Liver (tissue), 9 donors: ENCODE data around the gene GJB5. TPM values are rescaled to one million over a fixed set of nuclear protein-coding genes. Genes with fewer than 3 reads are reported as not detected.

Source experiments
- DNase-seq: peaks from one replicate; pipeline ENCODE4 v3.0.0-alpha.2; 2017; ENCODE audit warnings: low spot score
- H3K27ac ChIP-seq, 2 donors: one replicate each; pipeline ENCODE4 v1.7.0; 2013; ENCODE audit warnings: inconsistent platforms in 2 of 2, low read length in 2 of 2, control low read depth in 1 of 2, low read depth in 1 of 2, mild to moderate bottlenecking in 1 of 2
- H3K27me3 ChIP-seq, 4 donors: one replicate each; pipeline versions ENCODE4 v1.6.1 to v1.7.0; 2013; ENCODE audit warnings: low read length in 3 of 4, inconsistent platforms in 1 of 4, mild to moderate bottlenecking in 1 of 4, moderate library complexity in 1 of 4; ENCODE audit not compliant: control insufficient read depth in 4 of 4, insufficient read depth in 4 of 4
- H3K36me3 ChIP-seq, 4 donors: one replicate each; pipeline versions ENCODE4 v1.6.1 to v1.7.0; 2013; ENCODE audit warnings: low read length in 3 of 4, mild to moderate bottlenecking in 3 of 4, low read depth in 1 of 4, moderate library complexity in 1 of 4; ENCODE audit not compliant: control insufficient read depth in 4 of 4, insufficient read depth in 3 of 4
- H3K4me1 ChIP-seq, 4 donors: one replicate each; pipeline versions ENCODE4 v1.6.1 to v1.7.0; 2013; ENCODE audit warnings: low read length in 3 of 4, mild to moderate bottlenecking in 3 of 4, moderate library complexity in 1 of 4; ENCODE audit not compliant: control insufficient read depth in 4 of 4, insufficient read depth in 4 of 4
- H3K4me3 ChIP-seq, 3 donors: one replicate each; pipeline versions ENCODE4 v1.6.1 to v1.7.0; 2013; ENCODE audit warnings: low read length in 3 of 3, control low read depth in 1 of 3, low read depth in 1 of 3, mild to moderate bottlenecking in 1 of 3
- H3K9ac ChIP-seq, 2 donors: one replicate each; pipeline ENCODE4 v1.7.0; 2013; ENCODE audit warnings: low read length in 2 of 2, mild to moderate bottlenecking in 2 of 2, moderate library complexity in 2 of 2, control low read depth in 1 of 2, low read depth in 1 of 2
- H3K9me3 ChIP-seq, 4 donors: one replicate each; pipeline versions ENCODE4 v1.6.1 to v1.7.0; 2013; ENCODE audit warnings: low read length in 3 of 4; ENCODE audit not compliant: control insufficient read depth in 4 of 4
- CTCF ChIP-seq: fragments of 150-350 bp; IDR thresholded peaks from 2 replicates; pipeline ENCODE4 v1.5.1; 2017; ENCODE audit warnings: improper control_type of control experiment, low read depth, low read length; ENCODE audit not compliant: missing input control
- EGR1 ChIP-seq, 2 donors: IDR thresholded peaks; 2 replicates each; pipeline ENCODE4 v1.6.1; 2016 to 2018; ENCODE audit warnings: antibody characterized with exemption in 2 of 2, low read depth in 2 of 2
- GABPA ChIP-seq, 2 donors: IDR thresholded peaks in 1 of 2; conservative IDR thresholded peaks in 1 of 2; 2 replicates each; pipeline ENCODE4 v1.6.1; 2016; ENCODE audit warnings: antibody characterized with exemption in 2 of 2, mild to moderate bottlenecking in 1 of 2, moderate library complexity in 1 of 2
- HNF4A ChIP-seq, 2 donors: conservative IDR thresholded peaks; 2 replicates each; pipeline ENCODE4 v1.6.1; 2016; ENCODE audit warnings: antibody characterized with exemption in 2 of 2, mild to moderate bottlenecking in 2 of 2
- HNF4G ChIP-seq: IDR thresholded peaks from 2 replicates; pipeline ENCODE4 v1.6.1; 2016; ENCODE audit warnings: antibody characterized with exemption
- JUND ChIP-seq, 2 donors: IDR thresholded peaks; 2 replicates each; pipeline ENCODE4 v1.6.1; 2016; ENCODE audit warnings: antibody characterized with exemption in 2 of 2
- NR2F2 ChIP-seq: IDR thresholded peaks from 2 replicates; pipeline ENCODE4 v1.6.1; 2016; ENCODE audit warnings: antibody characterized with exemption
- RAD21 ChIP-seq, 2 donors: IDR thresholded peaks; 2 replicates each; pipeline ENCODE4 v1.6.1; 2016; ENCODE audit warnings: antibody characterized with exemption in 2 of 2, mild to moderate bottlenecking in 2 of 2
- REST ChIP-seq: IDR thresholded peaks from 2 replicates; pipeline ENCODE4 v1.6.1; 2016; ENCODE audit warnings: antibody characterized with exemption, mild to moderate bottlenecking
- RXRA ChIP-seq, 2 donors: IDR thresholded peaks; 2 replicates each; pipeline ENCODE4 v1.6.1; 2017 to 2018; ENCODE audit warnings: antibody characterized with exemption in 2 of 2, mild to moderate bottlenecking in 1 of 2
- TAF1 ChIP-seq: conservative IDR thresholded peaks from 2 replicates; pipeline ENCODE4 v1.6.1; 2016; ENCODE audit warnings: antibody characterized with exemption, mild to moderate bottlenecking
- YY1 ChIP-seq: IDR thresholded peaks from 2 replicates; pipeline ENCODE4 v1.6.1; 2016; ENCODE audit warnings: antibody characterized with exemption, mild to moderate bottlenecking
- ZBTB33 ChIP-seq: IDR thresholded peaks from 2 replicates; pipeline ENCODE4 v1.6.1; 2016; ENCODE audit warnings: antibody characterized with exemption
- WGBS: extraction: QIAGEN DNeasy Blood & Tissue Kit; methylation state at CpG from one replicate; pipeline ENCODE4 v1.1.7; 2013; 5-methylcytosine and 5-hydroxymethylcytosine counted together
- polyA plus RNA-seq, 2 donors: library from polyadenylated mRNA; stranded (reverse) in 1 of 2; unstranded in 1 of 2; fragments of 200-250 nt in 1 of 2; fragments of >200 nt in 1 of 2; fragmentation: Nextera tagmentation in 1 of 2; extraction: Ambion mirVana in 1 of 2; gene quantifications; one replicate each; pipeline versions ENCODE4 v1.2.1 to v1.2.3, GENCODE V29; 2013 to 2015
- total RNA-seq, 2 donors: library from RNA; depleted of rRNA; stranded (reverse); fragments of >200 nt; gene quantifications; one replicate each; pipeline ENCODE4 v1.2.3, GENCODE V29; 2014
- TF ChIP-seq, protein P1 (sequence below): IDR thresholded peaks from 2 replicates; pipeline ENCODE4 v1.6.1; 2016; ENCODE audit warnings: antibody characterized with exemption
- donor health status: healthy.
- donor health status: healthy.
- donor health status: healthy.
- donor health status: healthy.
- donor health status: healthy.

GJB5 gene
- total and polyA plus RNA-seq, 4 donors = not detected

DNA sequence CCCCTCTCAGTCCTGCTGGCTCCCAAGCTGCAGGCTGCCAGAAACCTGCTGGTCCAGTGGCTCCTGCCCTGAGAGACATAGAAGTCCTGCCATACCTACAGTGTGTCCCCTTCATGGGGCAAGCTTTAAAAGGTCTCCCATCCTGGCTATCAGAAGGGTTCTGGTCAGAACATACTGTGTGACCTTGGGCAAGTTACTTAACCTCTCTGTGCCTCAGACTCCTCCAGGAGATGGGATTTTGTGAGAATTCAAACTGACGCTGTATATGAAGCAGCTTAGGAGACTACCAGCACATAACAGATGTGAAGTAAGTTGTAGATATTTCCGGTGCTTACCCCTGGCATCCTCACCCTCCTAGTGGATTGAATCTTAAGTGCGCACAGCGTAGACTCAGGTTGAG, 8.7 kb upstream of the GJB5 start:
- TF ChIP-seq ZBTB33 (no peak), YY1 (no peak), REST (no peak), HNF4A (conservative IDR thresholded peaks at IDR 0.05) (no peak), GABPA (IDR thresholded peaks at IDR 0.05 in 1 of 2, conservative IDR thresholded peaks at IDR 0.05 in 1 of 2) (no peak), CTCF (no peak), HNF4G (no peak), NR2F2 (no peak), JUND (IDR thresholded peaks at IDR 0.05) (no peak), EGR1 (IDR thresholded peaks at IDR 0.05; ENCODE audit: low read depth in 2 of 2) (no peak), TAF1 (no peak), RAD21 (IDR thresholded peaks at IDR 0.05) (no peak)
- TF ChIP-seq, protein P1, sequence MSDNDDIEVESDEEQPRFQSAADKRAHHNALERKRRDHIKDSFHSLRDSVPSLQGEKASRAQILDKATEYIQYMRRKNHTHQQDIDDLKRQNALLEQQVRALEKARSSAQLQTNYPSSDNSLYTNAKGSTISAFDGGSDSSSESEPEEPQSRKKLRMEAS = no peak
- no peaks in the 10 kb centered on the region for H3K27me3 ChIP-seq
- H3K27ac ChIP-seq = no peak overlapping the region
- no peak overlapping the region for H3K4me3 ChIP-seq
- H3K9ac ChIP-seq = no peak overlapping the region
- H3K9me3 ChIP-seq = no peaks in the 10 kb centered on the region
- no peak for DNase-seq
- WGBS = 91% methylated on average over 4 of the region's 4 CpGs
- H3K36me3 ChIP-seq = no peaks in the 10 kb centered on the region
- peaks cover 0 to 5% (median 2%) of the 10 kb centered on the region in 4 donors for H3K4me1 ChIP-seq

DNA sequence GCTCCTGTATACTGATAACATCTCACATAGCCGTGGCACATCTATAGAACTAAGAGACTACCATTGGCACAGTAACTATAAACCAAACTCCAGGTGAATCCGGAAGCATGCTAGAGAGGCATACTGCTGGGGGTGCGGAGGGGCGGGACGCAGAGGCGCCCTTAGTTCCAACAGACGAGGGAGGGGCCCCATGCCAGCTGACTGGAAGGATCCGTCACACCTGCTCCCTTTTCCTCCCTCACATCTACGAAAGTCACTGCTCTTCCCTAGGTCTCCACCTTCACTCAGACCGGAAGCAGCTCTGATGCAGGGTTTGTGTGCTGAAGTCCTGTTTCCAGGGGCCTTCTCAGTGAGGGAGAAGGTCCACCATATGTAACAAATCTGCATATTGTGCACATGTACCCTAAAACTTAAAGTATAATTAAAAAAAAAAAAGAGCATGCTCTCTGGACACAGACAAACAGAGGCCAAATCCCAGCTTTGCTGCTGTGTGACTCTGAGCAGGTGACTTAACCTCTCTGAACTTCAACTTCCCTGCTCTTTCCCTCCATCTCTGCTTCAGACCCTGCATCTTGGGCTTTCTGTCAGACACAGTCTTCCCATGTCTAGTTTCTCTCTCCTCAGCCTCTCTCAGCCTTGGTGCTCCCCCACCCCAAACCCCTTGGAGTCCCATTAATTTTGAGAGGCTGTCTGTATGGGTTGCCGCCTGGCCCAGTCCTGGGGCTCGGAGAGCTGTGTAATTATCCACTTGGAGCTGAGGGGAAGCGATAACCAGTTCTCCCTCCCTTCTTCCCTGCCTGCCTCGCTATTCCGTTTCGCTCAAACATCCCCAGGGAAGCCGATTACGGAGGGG, 7.8 kb upstream of the GJB5 start:
- Histone ChIP-seq H3K27me3 (no peaks in the 10 kb centered on the region), H3K36me3 (no peaks in the 10 kb centered on the region), H3K9me3 (no peaks in the 10 kb centered on the region), H3K27ac (no peak overlapping the region), H3K4me3 (no peak overlapping the region), H3K9ac (no peak overlapping the region), H3K4me1 (peaks cover 0 to 5% (median 2%) of the 10 kb centered on the region in 4 donors)
- WGBS = 74% methylated on average over 18 of the region's 18 CpGs
- TF ChIP-seq RXRA (IDR thresholded peaks at IDR 0.05) (no peak), YY1 (no peak)
- DNase-seq = no peak
